Measurements from ENCODE around the gene DPYSL3. TPM values are rescaled to one million over a fixed set of nuclear protein-coding genes. Genes with fewer than 3 reads are reported as not detected.
"Not testable (repeated sequence)": the region's sequence is repeated elsewhere in the genome, so short reads cannot be mapped to it uniquely, and the experiment has no call there.

The DPYSL3 gene
- polyA plus RNA-seq, 1 donor from 2014 or later, result 689 TPM

DNA sequence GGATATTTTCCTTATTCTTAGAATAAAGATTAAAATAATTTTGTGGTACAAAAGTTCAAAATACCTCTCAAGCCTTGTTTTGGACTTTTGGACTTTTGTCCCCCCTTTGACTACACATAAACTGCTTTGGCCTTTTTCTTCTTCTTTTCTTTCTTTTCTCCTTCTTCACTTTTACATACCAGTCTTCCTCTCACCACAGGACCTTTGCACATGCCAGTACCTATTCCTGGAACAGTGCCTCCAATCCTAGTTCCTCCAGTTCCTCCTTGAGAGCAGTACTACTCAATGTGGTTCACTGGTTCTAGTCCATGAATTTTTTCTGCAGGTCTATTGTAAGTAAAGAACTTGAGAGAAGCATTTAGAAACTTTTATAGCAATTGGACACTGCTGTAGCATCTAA lies 138.6 kb downstream of the DPYSL3 start:
- Histone ChIP-seq H3K27ac (ENCODE audit: low read length) (no peak overlapping the region), H3K9me3 (ENCODE audit: low read length) (no peaks in the 10 kb centered on the region), H3K4me3 (ENCODE audit: low read length) (no peak overlapping the region), H3K4me2 (ENCODE audit: low read length) (no peak overlapping the region), H3K79me2 (replicated peaks; ENCODE audit: insufficient read depth, low read length) (no peaks in the 10 kb centered on the region), H3K27me3 (ENCODE audit: insufficient read depth, low read depth, low read length) (no peaks in the 10 kb centered on the region), H3K9me2 (ENCODE audit: insufficient read depth, low read length) (no peaks in the 10 kb centered on the region), H3K9ac (ENCODE audit: low read length) (no peak overlapping the region), H3K36me3 (ENCODE audit: insufficient read depth, low read length) (no peaks in the 10 kb centered on the region), H2AFZ (ENCODE audit: low read depth, low read length) (no peak overlapping the region), H4K20me1 (ENCODE audit: insufficient read depth) (no peaks in the 10 kb centered on the region), H3F3A (ENCODE audit: insufficient read depth, low read length, poor library complexity, severe bottlenecking) (no peaks in the 10 kb centered on the region)
- TF ChIP-seq TAF1 (IDR thresholded peaks at IDR 0.05; ENCODE audit: low read depth), result no peak
- TF ChIP-seq MXI1 (conservative IDR thresholded peaks at IDR 0.05; ENCODE audit: poor library complexity, severe bottlenecking), result no peak
- no peak for TF ChIP-seq SMC3 (conservative IDR thresholded peaks at IDR 0.05; ENCODE audit: poor library complexity)
- no peak for TF ChIP-seq CTCF (IDR thresholded peaks at IDR 0.05; ENCODE audit: poor library complexity, severe bottlenecking)
- TF ChIP-seq, protein P1, sequence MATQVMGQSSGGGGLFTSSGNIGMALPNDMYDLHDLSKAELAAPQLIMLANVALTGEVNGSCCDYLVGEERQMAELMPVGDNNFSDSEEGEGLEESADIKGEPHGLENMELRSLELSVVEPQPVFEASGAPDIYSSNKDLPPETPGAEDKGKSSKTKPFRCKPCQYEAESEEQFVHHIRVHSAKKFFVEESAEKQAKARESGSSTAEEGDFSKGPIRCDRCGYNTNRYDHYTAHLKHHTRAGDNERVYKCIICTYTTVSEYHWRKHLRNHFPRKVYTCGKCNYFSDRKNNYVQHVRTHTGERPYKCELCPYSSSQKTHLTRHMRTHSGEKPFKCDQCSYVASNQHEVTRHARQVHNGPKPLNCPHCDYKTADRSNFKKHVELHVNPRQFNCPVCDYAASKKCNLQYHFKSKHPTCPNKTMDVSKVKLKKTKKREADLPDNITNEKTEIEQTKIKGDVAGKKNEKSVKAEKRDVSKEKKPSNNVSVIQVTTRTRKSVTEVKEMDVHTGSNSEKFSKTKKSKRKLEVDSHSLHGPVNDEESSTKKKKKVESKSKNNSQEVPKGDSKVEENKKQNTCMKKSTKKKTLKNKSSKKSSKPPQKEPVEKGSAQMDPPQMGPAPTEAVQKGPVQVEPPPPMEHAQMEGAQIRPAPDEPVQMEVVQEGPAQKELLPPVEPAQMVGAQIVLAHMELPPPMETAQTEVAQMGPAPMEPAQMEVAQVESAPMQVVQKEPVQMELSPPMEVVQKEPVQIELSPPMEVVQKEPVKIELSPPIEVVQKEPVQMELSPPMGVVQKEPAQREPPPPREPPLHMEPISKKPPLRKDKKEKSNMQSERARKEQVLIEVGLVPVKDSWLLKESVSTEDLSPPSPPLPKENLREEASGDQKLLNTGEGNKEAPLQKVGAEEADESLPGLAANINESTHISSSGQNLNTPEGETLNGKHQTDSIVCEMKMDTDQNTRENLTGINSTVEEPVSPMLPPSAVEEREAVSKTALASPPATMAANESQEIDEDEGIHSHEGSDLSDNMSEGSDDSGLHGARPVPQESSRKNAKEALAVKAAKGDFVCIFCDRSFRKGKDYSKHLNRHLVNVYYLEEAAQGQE (IDR thresholded peaks at IDR 0.05; ENCODE audit: borderline replicate concordance), result no peak

DNA sequence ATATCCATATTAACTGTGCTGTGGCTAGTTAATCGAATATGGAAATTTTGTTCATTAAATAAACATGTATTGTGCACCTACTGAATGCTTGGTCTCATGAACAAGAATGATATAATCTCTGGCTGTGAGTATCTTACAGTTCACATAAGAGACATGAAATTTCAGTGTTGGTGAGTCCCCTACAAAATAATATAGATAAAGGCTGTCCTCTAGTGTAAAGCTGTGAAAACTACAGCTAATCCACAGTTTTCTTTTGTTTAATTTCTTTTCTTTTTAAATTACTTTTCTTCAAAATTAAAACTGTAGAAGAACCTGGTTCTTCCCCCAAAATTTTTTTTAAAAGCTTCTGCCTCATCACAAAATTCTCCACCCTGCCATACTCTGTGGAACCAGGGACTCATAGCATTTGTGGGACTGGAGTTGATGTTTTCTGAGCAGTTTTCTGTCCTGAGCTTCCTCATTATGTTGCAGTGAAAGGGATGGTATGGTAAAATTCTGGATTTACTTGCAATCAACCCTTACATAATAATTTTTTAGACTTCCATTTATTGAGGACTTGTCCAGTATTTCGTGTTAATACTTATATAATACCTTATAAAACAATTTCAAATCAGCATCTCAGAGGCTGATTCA lies 140.0 kb downstream of the DPYSL3 start:
- TF ChIP-seq CTCF (IDR thresholded peaks at IDR 0.05; ENCODE audit: poor library complexity, severe bottlenecking) (peak; percentile 85), RAD21 (conservative IDR thresholded peaks at IDR 0.05) (peak; percentile 93), POLR2AphosphoS5 (IDR thresholded peaks at IDR 0.05) (no peak), MXI1 (conservative IDR thresholded peaks at IDR 0.05; ENCODE audit: poor library complexity, severe bottlenecking) (no peak), SMC3 (conservative IDR thresholded peaks at IDR 0.05; ENCODE audit: poor library complexity) (peak; percentile 90)
- no peaks in the 10 kb centered on the region for H3K36me3 ChIP-seq (ENCODE audit: insufficient read depth, low read length)
- H3K9me2 ChIP-seq (ENCODE audit: insufficient read depth, low read length), result no peaks in the 10 kb centered on the region
- no peak overlapping the region for H3K27ac ChIP-seq (ENCODE audit: low read length)
- H3K9ac ChIP-seq (ENCODE audit: low read length), result no peak overlapping the region
- no peaks in the 10 kb centered on the region for H4K20me1 ChIP-seq (ENCODE audit: insufficient read depth)
- no peak overlapping the region for H3K4me2 ChIP-seq (ENCODE audit: low read length)
- H3K27me3 ChIP-seq (ENCODE audit: insufficient read depth, low read depth, low read length), result no peaks in the 10 kb centered on the region
- no peaks in the 10 kb centered on the region for H3K79me2 ChIP-seq (replicated peaks; ENCODE audit: insufficient read depth, low read length)
- no peak overlapping the region for H2AFZ ChIP-seq (ENCODE audit: low read depth, low read length)
- H3K9me3 ChIP-seq (ENCODE audit: low read length), result no peaks in the 10 kb centered on the region
- no peaks in the 10 kb centered on the region for H3F3A ChIP-seq (ENCODE audit: insufficient read depth, low read length, poor library complexity, severe bottlenecking)
- H3K4me3 ChIP-seq (ENCODE audit: low read length), result no peak overlapping the region

GRCh38 chr5:147367381-147367780 lies 142.5 kb downstream of the DPYSL3 start:
- H3K36me3 ChIP-seq (ENCODE audit: insufficient read depth, low read length); H3K79me2 ChIP-seq (replicated peaks; ENCODE audit: insufficient read depth, low read length); H4K20me1 ChIP-seq (ENCODE audit: insufficient read depth); H2AFZ ChIP-seq (ENCODE audit: low read depth, low read length); H3K27me3 ChIP-seq (ENCODE audit: insufficient read depth, low read depth, low read length); H3K27ac ChIP-seq (ENCODE audit: low read length); H3K9me3 ChIP-seq (ENCODE audit: low read length); H3K4me3 ChIP-seq (ENCODE audit: low read length); H3K9ac ChIP-seq (ENCODE audit: low read length); H3K4me2 ChIP-seq (ENCODE audit: low read length); H3K9me2 ChIP-seq (ENCODE audit: insufficient read depth, low read length); H3F3A ChIP-seq (ENCODE audit: insufficient read depth, low read length, poor library complexity, severe bottlenecking): not testable (repeated sequence)
